Effector memory CD4-positive, alpha-beta T cell (primary cell): Measurements from ENCODE around the gene STXBP4.

ENCODE experiments used
- DNase-seq, 3 donors: peaks; one replicate each; pipeline ENCODE4 v3.0.0-alpha.2; 2020
- H3K27ac ChIP-seq: 2 replicates; pipeline ENCODE4 v1.7.0; 2013; ENCODE audit warnings: mild to moderate bottlenecking, low read length, moderate library complexity; ENCODE audit not compliant: insufficient read depth, poor library complexity, severe bottlenecking
- H3K27me3 ChIP-seq: replicated peaks from 2 replicates; pipeline ENCODE4 v1.7.0; 2013; ENCODE audit warnings: mild to moderate bottlenecking, low read length; ENCODE audit not compliant: insufficient read depth, control insufficient read depth, poor library complexity, severe bottlenecking
- H3K36me3 ChIP-seq: 2 replicates; pipeline ENCODE4 v1.7.0; 2013; ENCODE audit warnings: mild to moderate bottlenecking, low read length, moderate library complexity; ENCODE audit not compliant: control insufficient read depth, insufficient read depth
- H3K4me1 ChIP-seq: 2 replicates; pipeline ENCODE4 v1.7.0; 2013; ENCODE audit warnings: low read length, mild to moderate bottlenecking; ENCODE audit not compliant: control insufficient read depth, insufficient read depth, poor library complexity, severe bottlenecking
- H3K4me3 ChIP-seq: 2 replicates; pipeline ENCODE4 v1.7.0; 2013; ENCODE audit warnings: low read length, low read depth, mild to moderate bottlenecking; ENCODE audit not compliant: insufficient read depth, poor library complexity, severe bottlenecking
- H3K9me3 ChIP-seq: 2 replicates; pipeline ENCODE4 v1.7.0; 2013; ENCODE audit warnings: mild to moderate bottlenecking, low read length, moderate library complexity; ENCODE audit not compliant: control insufficient read depth

STXBP4 gene

GRCh38 chr17:55023626-55024025 is 55.1 kb downstream of the STXBP4 start:
- DNase-seq: no peak

GRCh38 chr17:55037828-55038227 is 69.3 kb downstream of the STXBP4 start:
- H3K27me3 ChIP-seq: no peaks in the 10 kb centered on the region

More at GRCh38 chr17:55023626-55024025, 55.1 kb downstream of the STXBP4 start:
- Histone ChIP-seq H3K27me3 (no peaks in the 10 kb centered on the region), H3K27ac (no peak overlapping the region), H3K4me1 (no peaks in the 10 kb centered on the region), H3K4me3 (no peak overlapping the region), H3K36me3 (no peaks in the 10 kb centered on the region), H3K9me3 (no peaks in the 10 kb centered on the region)

GRCh38 chr17:55038291-55038690 is 69.7 kb downstream of the STXBP4 start:
- DNase-seq: no peak
- H3K9me3 ChIP-seq: no peaks in the 10 kb centered on the region
- no peak overlapping the region for H3K4me3 ChIP-seq
- no peak overlapping the region for H3K27ac ChIP-seq
- no peaks in the 10 kb centered on the region for H3K27me3 ChIP-seq
- H3K4me1 ChIP-seq: no peaks in the 10 kb centered on the region
- peaks cover 2% of the 10 kb centered on the region for H3K36me3 ChIP-seq

More at GRCh38 chr17:55037828-55038227, 69.3 kb downstream of the STXBP4 start:
- no peak for DNase-seq
- H3K36me3 ChIP-seq: peaks cover 2% of the 10 kb centered on the region
- no peaks in the 10 kb centered on the region for H3K4me1 ChIP-seq
- H3K9me3 ChIP-seq: no peaks in the 10 kb centered on the region
- no peak overlapping the region for H3K27ac ChIP-seq
- H3K4me3 ChIP-seq: no peak overlapping the region

- Histone ChIP-seq H3K4me1 (no peaks in the 10 kb centered on the region), H3K9me3 (no peaks in the 10 kb centered on the region), H3K27me3 (no peaks in the 10 kb centered on the region), H3K4me3 (no peak overlapping the region), H3K27ac (no peak overlapping the region), H3K36me3 (peaks cover 2% of the 10 kb centered on the region)
- no peak for DNase-seq
Measured at GRCh38 chr17:55040611-55041010, 72.0 kb downstream of the STXBP4 start.

- no peaks in the 10 kb centered on the region for H3K27me3 ChIP-seq
- no peak overlapping the region for H3K4me3 ChIP-seq
- H3K36me3 ChIP-seq: no peaks in the 10 kb centered on the region
- H3K4me1 ChIP-seq: no peaks in the 10 kb centered on the region
- H3K9me3 ChIP-seq: no peaks in the 10 kb centered on the region
- no peak for DNase-seq
- H3K27ac ChIP-seq: no peak overlapping the region
Measured at GRCh38 chr17:55053855-55054254, 85.3 kb downstream of the STXBP4 start.

- H3K4me3 ChIP-seq: no peak overlapping the region
- H3K4me1 ChIP-seq: no peaks in the 10 kb centered on the region
Measured at GRCh38 chr17:55054429-55054828, 85.9 kb downstream of the STXBP4 start.

GRCh38 chr17:55056526-55056925 is 88.0 kb downstream of the STXBP4 start:
- Histone ChIP-seq H3K4me3 (no peak overlapping the region), H3K9me3 (no peaks in the 10 kb centered on the region), H3K36me3 (no peaks in the 10 kb centered on the region), H3K27ac (no peak overlapping the region), H3K27me3 (no peaks in the 10 kb centered on the region), H3K4me1 (no peaks in the 10 kb centered on the region)
- no peak for DNase-seq

More at GRCh38 chr17:55054429-55054828, 85.9 kb downstream of the STXBP4 start:
- H3K9me3 ChIP-seq: no peaks in the 10 kb centered on the region
- H3K36me3 ChIP-seq: no peaks in the 10 kb centered on the region
- no peak for DNase-seq
- no peak overlapping the region for H3K27ac ChIP-seq
- no peaks in the 10 kb centered on the region for H3K27me3 ChIP-seq

GRCh38 chr17:55057184-55057583 is 88.6 kb downstream of the STXBP4 start:
- Histone ChIP-seq H3K4me3 (no peak overlapping the region), H3K27ac (no peak overlapping the region), H3K27me3 (no peaks in the 10 kb centered on the region), H3K36me3 (no peaks in the 10 kb centered on the region), H3K9me3 (no peaks in the 10 kb centered on the region), H3K4me1 (no peaks in the 10 kb centered on the region)
- DNase-seq: no peak

GRCh38 chr17:55059724-55060123 is 91.2 kb downstream of the STXBP4 start:
- Histone ChIP-seq H3K27me3 (no peaks in the 10 kb centered on the region), H3K36me3 (no peaks in the 10 kb centered on the region), H3K9me3 (no peaks in the 10 kb centered on the region), H3K27ac (no peak overlapping the region), H3K4me1 (no peaks in the 10 kb centered on the region), H3K4me3 (no peak overlapping the region)
- DNase-seq: no peak

- Histone ChIP-seq H3K4me1 (no peaks in the 10 kb centered on the region), H3K4me3 (no peak overlapping the region), H3K27ac (no peak overlapping the region), H3K9me3 (no peaks in the 10 kb centered on the region), H3K36me3 (no peaks in the 10 kb centered on the region), H3K27me3 (no peaks in the 10 kb centered on the region)
- DNase-seq: no peak
Measured at GRCh38 chr17:55062921-55063320, 94.4 kb downstream of the STXBP4 start.
